LNCaP clone FGC (cell line): ENCODE results near the gene ABCC8.

ENCODE experiments used
- DNase-seq: peaks from one replicate; pipeline ENCODE4 v3.0.0-alpha.2; 2011; ENCODE audit warnings: low read depth
- H3K4me3 ChIP-seq: 2 replicates; pipeline ENCODE4 v1.5.1; 2011; ENCODE audit warnings: mild to moderate bottlenecking, low read depth, low read length, control low read depth
- CTCF ChIP-seq: IDR thresholded peaks from 2 replicates; pipeline ENCODE4 v1.5.1; 2012; ENCODE audit warnings: mild to moderate bottlenecking; ENCODE audit not compliant: control insufficient read depth, insufficient read depth; ENCODE audit errors: extremely low read depth

Gene ABCC8

GRCh38 chr11:17414317-17414737, 62.3 kb downstream of the ABCC8 start:
- no peak for TF ChIP-seq CTCF
- DNase-seq, result no peak
- no peak overlapping the region for H3K4me3 ChIP-seq

- TF ChIP-seq CTCF, result no peak
- peak; percentile 60 for DNase-seq
These were observed 63.0 kb downstream of the ABCC8 start for GRCh38 chr11:17413414-17414316.

GRCh38 chr11:17412488-17413180, 64.0 kb downstream of the ABCC8 start:
- no peak for DNase-seq
- H3K4me3 ChIP-seq, result no peak overlapping the region
- no peak for TF ChIP-seq CTCF

More at GRCh38 chr11:17413414-17414316, 63.0 kb downstream of the ABCC8 start:
- H3K4me3 ChIP-seq, result no peak overlapping the region

GRCh38 chr11:17411418-17411817, 65.2 kb downstream of the ABCC8 start:
- no peak for TF ChIP-seq CTCF
- no peak overlapping the region for H3K4me3 ChIP-seq

GRCh38 chr11:17410606-17411379, 65.9 kb downstream of the ABCC8 start:
- no peak for TF ChIP-seq CTCF
- no peak overlapping the region for H3K4me3 ChIP-seq
- DNase-seq, result no peak

More at GRCh38 chr11:17411418-17411817, 65.2 kb downstream of the ABCC8 start:
- DNase-seq, result no peak

GRCh38 chr11:17408641-17409040, 68.0 kb downstream of the ABCC8 start:
- no peak for TF ChIP-seq CTCF
- DNase-seq, result no peak
- H3K4me3 ChIP-seq, result no peak overlapping the region
